ENCODE data around the gene DSE.

DSE gene

DNA sequence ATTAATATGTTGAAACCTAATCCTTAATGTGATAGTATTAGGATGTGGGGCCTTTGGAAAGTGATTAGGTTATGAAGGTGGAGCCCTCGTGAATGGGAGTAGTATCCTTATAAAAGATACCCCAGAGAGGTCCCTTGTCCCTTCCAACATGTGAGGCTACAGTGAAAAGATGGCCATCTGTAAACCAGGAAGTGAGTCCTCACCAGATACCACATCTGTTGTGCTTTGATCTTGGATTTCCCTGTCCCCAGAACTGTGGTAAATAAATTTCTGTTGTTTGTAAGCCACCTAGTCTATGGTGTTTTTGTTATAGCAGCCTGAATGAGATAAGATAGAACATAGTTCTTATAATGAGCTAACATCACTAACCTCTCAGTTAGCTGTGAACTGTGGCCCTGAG lies 73.8 kb downstream of the DSE start:
- H3K27me3 ChIP-seq (ENCODE audit: control insufficient read depth in 1 of 2, insufficient read depth in 2 of 2, low read length in 2 of 2), result no peaks in the 10 kb centered on the region
- no peaks in the 10 kb centered on the region for H3K4me1 ChIP-seq (ENCODE audit: control insufficient read depth, insufficient read depth, low read length)
- H3K9me3 ChIP-seq (ENCODE audit: control insufficient read depth in 2 of 2, low read length in 2 of 2), result no peaks in the 10 kb centered on the region
- no peak overlapping the region for H3K27ac ChIP-seq (ENCODE audit: low read length)
- no peak overlapping the region for H3K9ac ChIP-seq (ENCODE audit: low read length in 2 of 2)
- H3K36me3 ChIP-seq (ENCODE audit: control insufficient read depth in 2 of 2, insufficient read depth in 2 of 2, low read length in 2 of 2), result no peaks in the 10 kb centered on the region
- no peak overlapping the region for H3K4me3 ChIP-seq (ENCODE audit: low read length in 2 of 2)

GRCh38 chr6:116445102-116445501 lies 74.4 kb downstream of the DSE start:
- Histone ChIP-seq H3K27me3 (ENCODE audit: control insufficient read depth in 1 of 2, insufficient read depth in 2 of 2, low read length in 2 of 2) (no peaks in the 10 kb centered on the region), H3K36me3 (ENCODE audit: control insufficient read depth in 2 of 2, insufficient read depth in 2 of 2, low read length in 2 of 2) (no peaks in the 10 kb centered on the region), H3K9ac (ENCODE audit: low read length in 2 of 2) (no peak overlapping the region), H3K9me3 (ENCODE audit: control insufficient read depth in 2 of 2, low read length in 2 of 2) (no peaks in the 10 kb centered on the region), H3K27ac (ENCODE audit: low read length) (no peak overlapping the region), H3K4me1 (ENCODE audit: control insufficient read depth, insufficient read depth, low read length) (no peaks in the 10 kb centered on the region), H3K4me3 (ENCODE audit: low read length in 2 of 2) (no peak overlapping the region)

DNA sequence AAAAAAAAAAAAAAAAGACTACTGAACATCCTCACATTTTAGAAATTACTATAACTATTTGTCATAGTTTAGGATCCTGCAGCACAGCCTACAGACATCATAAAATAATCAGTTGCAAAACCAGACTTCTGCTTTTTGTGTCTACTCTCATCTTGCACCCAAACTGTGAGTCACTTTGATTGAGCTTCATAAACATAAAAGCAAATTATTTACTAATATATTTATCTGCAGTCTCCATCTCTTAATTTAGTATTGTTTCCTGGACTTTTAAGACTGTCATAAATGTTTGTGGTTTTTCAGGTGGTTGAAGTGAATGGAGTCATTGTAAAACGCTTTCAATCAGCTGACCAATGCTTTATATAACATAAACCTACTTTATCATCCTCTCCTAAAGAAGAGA lies 75.7 kb downstream of the DSE start:
- Histone ChIP-seq H3K4me1 (ENCODE audit: control insufficient read depth, insufficient read depth, low read length) (no peaks in the 10 kb centered on the region), H3K4me3 (ENCODE audit: low read length in 2 of 2) (no peak overlapping the region), H3K9me3 (ENCODE audit: control insufficient read depth in 2 of 2, low read length in 2 of 2) (no peaks in the 10 kb centered on the region), H3K27me3 (ENCODE audit: control insufficient read depth in 1 of 2, insufficient read depth in 2 of 2, low read length in 2 of 2) (no peaks in the 10 kb centered on the region), H3K27ac (ENCODE audit: low read length) (no peak overlapping the region), H3K9ac (ENCODE audit: low read length in 2 of 2) (no peak overlapping the region), H3K36me3 (ENCODE audit: control insufficient read depth in 2 of 2, insufficient read depth in 2 of 2, low read length in 2 of 2) (no peaks in the 10 kb centered on the region)

DNA sequence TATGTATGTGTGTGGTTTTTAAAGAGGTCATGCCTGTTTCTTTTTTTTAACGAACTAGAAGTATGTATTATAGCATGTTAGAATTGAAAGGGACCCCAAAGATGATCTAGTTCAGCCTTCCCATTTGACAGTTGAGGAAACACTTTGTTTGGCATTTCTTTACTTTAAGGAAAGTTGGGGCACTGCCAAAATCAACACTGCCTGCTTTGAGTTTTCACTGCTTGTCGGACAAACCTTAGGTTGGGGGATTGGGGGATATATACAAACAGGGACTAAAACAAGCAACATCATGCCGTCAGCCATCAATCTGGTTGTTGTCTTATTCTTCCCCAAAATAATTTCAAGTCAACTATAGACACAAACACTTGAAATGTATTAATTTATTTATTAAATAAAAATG lies 76.3 kb downstream of the DSE start:
- Histone ChIP-seq H3K4me3 (ENCODE audit: low read length in 2 of 2) (no peak overlapping the region), H3K27me3 (ENCODE audit: control insufficient read depth in 1 of 2, insufficient read depth in 2 of 2, low read length in 2 of 2) (no peaks in the 10 kb centered on the region), H3K9ac (ENCODE audit: low read length in 2 of 2) (no peak overlapping the region), H3K27ac (ENCODE audit: low read length) (no peak overlapping the region), H3K9me3 (ENCODE audit: control insufficient read depth in 2 of 2, low read length in 2 of 2) (no peaks in the 10 kb centered on the region), H3K4me1 (ENCODE audit: control insufficient read depth, insufficient read depth, low read length) (no peaks in the 10 kb centered on the region), H3K36me3 (ENCODE audit: control insufficient read depth in 2 of 2, insufficient read depth in 2 of 2, low read length in 2 of 2) (no peaks in the 10 kb centered on the region)

- H3K9ac ChIP-seq (ENCODE audit: low read length in 2 of 2), result no peak overlapping the region
- no peak overlapping the region for H3K4me3 ChIP-seq (ENCODE audit: low read length in 2 of 2)
- H3K27me3 ChIP-seq (ENCODE audit: control insufficient read depth in 1 of 2, insufficient read depth in 2 of 2, low read length in 2 of 2), result no peaks in the 10 kb centered on the region
- no peak overlapping the region for H3K27ac ChIP-seq (ENCODE audit: low read length)
- H3K36me3 ChIP-seq (ENCODE audit: control insufficient read depth in 2 of 2, insufficient read depth in 2 of 2, low read length in 2 of 2), result no peaks in the 10 kb centered on the region
- no peaks in the 10 kb centered on the region for H3K4me1 ChIP-seq (ENCODE audit: control insufficient read depth, insufficient read depth, low read length)
- H3K9me3 ChIP-seq (ENCODE audit: control insufficient read depth in 2 of 2, low read length in 2 of 2), result no peaks in the 10 kb centered on the region
These were observed 76.8 kb downstream of the DSE start for GRCh38 chr6:116447496-116448011.

- no peaks in the 10 kb centered on the region for H3K4me1 ChIP-seq (ENCODE audit: control insufficient read depth, insufficient read depth, low read length)
- no peaks in the 10 kb centered on the region for H3K27me3 ChIP-seq (ENCODE audit: control insufficient read depth in 1 of 2, insufficient read depth in 2 of 2, low read length in 2 of 2)
- H3K27ac ChIP-seq (ENCODE audit: low read length), result no peak overlapping the region
- no peaks in the 10 kb centered on the region for H3K9me3 ChIP-seq (ENCODE audit: control insufficient read depth in 2 of 2, low read length in 2 of 2)
- H3K4me3 ChIP-seq (ENCODE audit: low read length in 2 of 2), result no peak overlapping the region
- H3K36me3 ChIP-seq (ENCODE audit: control insufficient read depth in 2 of 2, insufficient read depth in 2 of 2, low read length in 2 of 2), result no peaks in the 10 kb centered on the region
- no peak overlapping the region for H3K9ac ChIP-seq (ENCODE audit: low read length in 2 of 2)
These were observed 78.8 kb downstream of the DSE start for GRCh38 chr6:116449565-116449964.

DNA sequence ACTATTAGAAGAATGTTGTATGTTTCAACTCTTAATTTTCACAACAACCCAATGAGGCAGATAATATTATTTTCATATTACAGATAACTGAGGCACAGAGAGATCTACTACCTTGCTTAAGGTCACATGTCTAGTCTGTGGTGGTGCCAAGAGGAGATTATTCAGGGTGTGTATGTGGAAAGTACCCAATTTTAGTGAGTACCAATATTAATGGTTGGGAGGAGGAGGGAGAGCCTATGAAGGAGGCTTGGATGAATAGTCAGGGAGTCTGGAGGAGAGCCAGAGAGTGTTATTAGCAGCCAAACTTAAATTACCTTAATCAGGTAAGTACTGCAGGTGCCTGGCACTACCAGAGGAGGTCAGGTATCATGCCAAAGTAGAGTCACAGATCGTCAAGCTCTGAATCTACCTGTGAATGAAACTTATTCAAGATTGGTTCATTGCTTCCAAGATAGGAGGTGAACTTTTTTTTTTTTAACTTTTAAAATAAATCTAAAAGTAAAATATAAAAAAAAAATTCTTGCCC lies 79.5 kb downstream of the DSE start:
- H3K4me1 ChIP-seq (ENCODE audit: control insufficient read depth, insufficient read depth, low read length), result no peaks in the 10 kb centered on the region
- no peaks in the 10 kb centered on the region for H3K9me3 ChIP-seq (ENCODE audit: control insufficient read depth in 2 of 2, low read length in 2 of 2)
- no peak overlapping the region for H3K9ac ChIP-seq (ENCODE audit: low read length in 2 of 2)
- no peak overlapping the region for H3K27ac ChIP-seq (ENCODE audit: low read length)
- H3K36me3 ChIP-seq (ENCODE audit: control insufficient read depth in 2 of 2, insufficient read depth in 2 of 2, low read length in 2 of 2), result no peaks in the 10 kb centered on the region
- no peaks in the 10 kb centered on the region for H3K27me3 ChIP-seq (ENCODE audit: control insufficient read depth in 1 of 2, insufficient read depth in 2 of 2, low read length in 2 of 2)
- H3K4me3 ChIP-seq (ENCODE audit: low read length in 2 of 2), result no peak overlapping the region

DNA sequence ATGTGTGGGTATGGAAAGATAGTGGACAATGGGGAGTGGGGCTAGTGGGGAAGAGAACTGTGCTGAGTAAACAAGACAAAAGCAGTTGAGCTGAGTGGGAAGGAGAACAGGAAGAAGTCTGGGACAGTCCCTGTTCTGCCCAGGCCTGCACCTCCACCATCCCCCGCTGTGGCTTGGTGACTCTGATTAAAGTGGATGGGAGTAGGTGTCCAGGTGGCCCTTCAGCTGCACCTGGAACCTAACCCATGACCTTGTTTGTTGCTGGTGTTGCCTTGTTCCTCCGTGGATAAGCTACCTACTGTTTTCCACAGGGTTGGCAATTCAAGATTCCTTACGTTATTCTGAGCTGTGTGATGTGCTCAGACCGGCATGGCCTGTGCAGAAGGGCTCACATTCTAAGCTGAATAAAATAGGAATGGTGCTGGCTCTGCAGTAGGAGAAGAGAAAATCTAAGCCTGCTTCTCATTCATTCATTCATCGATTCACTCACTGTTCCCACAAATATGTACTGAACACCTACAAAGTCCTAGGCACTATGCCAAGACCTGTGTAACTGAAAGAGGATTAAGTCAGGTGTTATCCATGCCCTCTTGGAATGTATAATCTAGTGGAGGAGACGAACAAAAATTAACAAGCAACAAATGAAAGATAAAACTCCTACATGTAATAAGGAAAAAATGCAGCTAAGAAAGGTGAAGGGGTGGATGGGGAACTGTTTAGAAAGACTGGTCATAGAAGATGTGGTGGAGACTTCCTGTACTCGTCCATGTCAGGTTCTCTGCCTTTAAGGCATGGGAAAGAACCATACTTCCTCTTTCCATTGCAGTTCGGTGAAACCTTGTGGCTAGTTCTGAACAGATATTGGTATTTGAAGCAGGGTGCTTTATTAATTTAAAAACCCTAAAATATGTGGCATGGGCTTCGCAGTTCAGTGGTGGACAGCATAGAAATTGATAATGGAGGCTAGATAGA lies 80.3 kb downstream of the DSE start:
- H3K4me1 ChIP-seq (ENCODE audit: control insufficient read depth, insufficient read depth, low read length), result no peaks in the 10 kb centered on the region
- H3K4me3 ChIP-seq (ENCODE audit: low read length in 2 of 2), result no peak overlapping the region
- H3K9me3 ChIP-seq (ENCODE audit: control insufficient read depth in 2 of 2, low read length in 2 of 2), result no peaks in the 10 kb centered on the region
- H3K36me3 ChIP-seq (ENCODE audit: control insufficient read depth in 2 of 2, insufficient read depth in 2 of 2, low read length in 2 of 2), result no peaks in the 10 kb centered on the region
- no peak overlapping the region for H3K9ac ChIP-seq (ENCODE audit: low read length in 2 of 2)
- H3K27me3 ChIP-seq (ENCODE audit: control insufficient read depth in 1 of 2, insufficient read depth in 2 of 2, low read length in 2 of 2), result no peaks in the 10 kb centered on the region
- H3K27ac ChIP-seq (ENCODE audit: low read length), result no peak overlapping the region

DNA sequence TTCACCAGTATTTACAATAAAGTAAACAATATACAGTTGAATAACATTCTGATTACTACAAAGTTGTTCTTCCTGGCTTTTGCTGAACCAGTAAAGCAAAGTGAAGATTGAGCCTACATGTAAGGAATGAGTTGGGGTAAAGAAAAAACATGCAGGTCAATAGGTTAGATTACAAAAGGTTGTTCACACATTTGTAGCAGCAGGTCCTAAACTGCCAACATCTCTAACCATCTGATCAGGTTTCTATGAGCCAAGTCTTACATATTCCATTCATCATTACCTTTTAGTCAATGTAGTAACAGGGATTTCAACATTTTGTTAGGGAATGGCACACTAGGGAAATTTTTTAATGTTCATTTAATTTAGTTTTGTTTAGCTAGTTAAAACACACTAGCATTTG lies 81.2 kb downstream of the DSE start:
- Histone ChIP-seq H3K27ac (ENCODE audit: low read length) (no peak overlapping the region), H3K4me3 (ENCODE audit: low read length in 2 of 2) (no peak overlapping the region), H3K4me1 (ENCODE audit: control insufficient read depth, insufficient read depth, low read length) (no peaks in the 10 kb centered on the region), H3K36me3 (ENCODE audit: control insufficient read depth in 2 of 2, insufficient read depth in 2 of 2, low read length in 2 of 2) (no peaks in the 10 kb centered on the region), H3K9me3 (ENCODE audit: control insufficient read depth in 2 of 2, low read length in 2 of 2) (no peaks in the 10 kb centered on the region), H3K27me3 (ENCODE audit: control insufficient read depth in 1 of 2, insufficient read depth in 2 of 2, low read length in 2 of 2) (no peaks in the 10 kb centered on the region), H3K9ac (ENCODE audit: low read length in 2 of 2) (no peak overlapping the region)

DNA sequence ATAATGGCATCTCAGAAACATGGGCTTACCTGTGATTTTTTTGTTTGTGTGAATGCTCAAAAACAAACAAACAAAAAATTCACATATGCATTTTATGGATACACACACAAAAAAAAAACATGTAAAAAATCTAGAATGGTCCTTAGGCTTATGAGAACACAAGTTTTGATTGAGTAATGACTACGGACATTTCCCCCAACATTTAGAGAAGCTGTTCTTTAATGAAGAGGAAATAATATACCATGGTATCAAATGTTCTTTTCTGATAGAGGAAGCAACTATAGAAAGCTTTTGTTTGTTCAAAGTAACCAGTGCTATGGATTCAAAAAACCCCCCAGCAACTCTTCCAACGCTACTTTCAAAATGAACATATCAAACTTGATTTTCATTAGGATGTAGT lies 81.8 kb downstream of the DSE start:
- Histone ChIP-seq H3K9ac (ENCODE audit: low read length in 2 of 2) (no peak overlapping the region), H3K27me3 (ENCODE audit: control insufficient read depth in 1 of 2, insufficient read depth in 2 of 2, low read length in 2 of 2) (no peaks in the 10 kb centered on the region), H3K36me3 (ENCODE audit: control insufficient read depth in 2 of 2, insufficient read depth in 2 of 2, low read length in 2 of 2) (no peaks in the 10 kb centered on the region), H3K9me3 (ENCODE audit: control insufficient read depth in 2 of 2, low read length in 2 of 2) (no peaks in the 10 kb centered on the region), H3K4me3 (ENCODE audit: low read length in 2 of 2) (no peak overlapping the region), H3K27ac (ENCODE audit: low read length) (no peak overlapping the region), H3K4me1 (ENCODE audit: control insufficient read depth, insufficient read depth, low read length) (no peaks in the 10 kb centered on the region)

DNA sequence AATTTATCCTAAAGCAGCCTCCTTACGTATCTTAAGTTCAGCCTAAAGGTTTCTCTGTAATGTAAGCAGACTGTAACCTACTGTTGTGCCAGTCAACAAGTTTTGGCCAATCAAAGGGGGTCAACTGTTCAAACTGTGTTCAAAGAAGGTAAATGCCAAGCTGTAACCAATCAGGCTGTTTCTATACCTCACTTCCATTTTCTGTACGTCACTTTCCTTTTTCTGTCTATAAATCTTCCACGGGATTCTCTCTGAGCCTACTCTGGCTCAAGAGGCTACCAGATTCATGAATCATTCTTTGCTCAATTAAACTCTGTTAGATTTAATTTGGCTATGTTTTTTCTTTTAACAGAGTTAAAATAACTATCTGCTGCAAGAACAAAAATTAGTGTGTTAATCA lies 85.4 kb downstream of the DSE start:
- H3K36me3 ChIP-seq (ENCODE audit: control insufficient read depth in 2 of 2, insufficient read depth in 2 of 2, low read length in 2 of 2), result no peaks in the 10 kb centered on the region

More for the DNA sequence above, 85.4 kb downstream of the DSE start:
- no peaks in the 10 kb centered on the region for H3K27me3 ChIP-seq (ENCODE audit: control insufficient read depth in 1 of 2, insufficient read depth in 2 of 2, low read length in 2 of 2)
- H3K9me3 ChIP-seq (ENCODE audit: control insufficient read depth in 2 of 2, low read length in 2 of 2), result no peaks in the 10 kb centered on the region
- H3K9ac ChIP-seq (ENCODE audit: low read length in 2 of 2), result no peak overlapping the region
- H3K4me3 ChIP-seq (ENCODE audit: low read length in 2 of 2), result no peak overlapping the region
- no peaks in the 10 kb centered on the region for H3K4me1 ChIP-seq (ENCODE audit: control insufficient read depth, insufficient read depth, low read length)
- H3K27ac ChIP-seq (ENCODE audit: low read length), result no peak overlapping the region

Data from stomach smooth muscle (tissue), 2 donors.